Activated B cell treated with CpG ODN at 0.5 μM for 24 hours (primary cell): ENCODE results near the gene C19orf81. TPM values are rescaled to one million over a fixed set of nuclear protein-coding genes. Genes with fewer than 3 reads are reported as not detected.

Experiments
- ATAC-seq: fragments of 200-7000 bp; cut with Tn5 transposase; one replicate; pipeline ENCODE4 v1.10.0; 2021; ENCODE audit warnings: low read depth, mild to moderate bottlenecking, moderate library complexity
- CTCF ChIA-PET: fragments of 350-600 bp; sonication (Branson Sonifier 250); formaldehyde crosslinking; loops from one replicate; lab custom pipeline; 2021; ENCODE audit warnings: antibody characterized with exemption; lab: Charles Lee
- POLR2A ChIA-PET: fragments of 350-600 bp; sonication (Branson Sonifier 250); formaldehyde crosslinking; loops from one replicate; lab custom pipeline; 2021; ENCODE audit warnings: antibody characterized with exemption; lab: Charles Lee
- DNase-seq: peaks from one replicate; pipeline ENCODE4 v3.0.0; 2022
- H3K27ac Mint-ChIP-seq: one replicate; pipeline ENCODE4 v1.8.0; 2020; ENCODE audit warnings: mixed read lengths
- H3K27me3 Mint-ChIP-seq: one replicate; pipeline ENCODE4 v1.8.0; 2021; ENCODE audit warnings: mixed read lengths
- H3K36me3 Mint-ChIP-seq: one replicate; pipeline ENCODE4 v1.8.0; 2021; ENCODE audit warnings: low read depth, mixed read lengths
- H3K4me1 Mint-ChIP-seq: one replicate; pipeline ENCODE4 v1.8.0; 2021; ENCODE audit warnings: mixed read lengths
- H3K4me3 Mint-ChIP-seq: one replicate; pipeline ENCODE4 v1.8.0; 2020; ENCODE audit warnings: mild to moderate bottlenecking, mixed read lengths
- H3K9me3 Mint-ChIP-seq: one replicate; pipeline ENCODE4 v1.8.0; 2020; ENCODE audit warnings: mixed read lengths
- CTCF ChIP-seq: fragments of 200-600 bp; IDR thresholded peaks from one replicate; pipeline ENCODE4 v1.8.0; 2022; ENCODE audit warnings: antibody characterized with exemption, mild to moderate bottlenecking
- intact Hi-C: fragments of 100-400 bp; cut with micrococcal nuclease; formaldehyde crosslinking; loops from one replicate; pipeline ENCODE4 v1.15.1; 2024
- total RNA-seq: library from RNA; stranded (reverse); gene quantifications from 2 replicates; pipeline ENCODE4 v1.2.3, GENCODE V29; 2022

C19orf81 gene
- total RNA-seq, 1 donor from 2014 or later = not detected

GRCh38 chr19:50661023-50661422 is 11.8 kb downstream of the C19orf81 start:
- H3K36me3 Mint-ChIP-seq = no peaks in the 10 kb centered on the region
- peaks cover 24% of the 10 kb centered on the region for H3K4me1 Mint-ChIP-seq
- DNase-seq (no peak), ATAC-seq (no peak)
- TF ChIP-seq CTCF = no peak
- no peak overlapping the region for H3K4me3 Mint-ChIP-seq
- intact Hi-C loops = no loop called here
- H3K27me3 Mint-ChIP-seq = peaks cover 46% of the 10 kb centered on the region
- peaks cover 7% of the 10 kb centered on the region for H3K9me3 Mint-ChIP-seq
- ChIA-PET CTCF (no interaction called here), POLR2A (no interaction called here)
- H3K27ac Mint-ChIP-seq = no peak overlapping the region

GRCh38 chr19:50661766-50662650 is 12.8 kb downstream of the C19orf81 start:
- H3K27me3 Mint-ChIP-seq = peaks cover 40% of the 10 kb centered on the region

GRCh38 chr19:50662651-50663481 is 13.6 kb downstream of the C19orf81 start:
- CTCF ChIA-PET = no interaction called here
- ATAC-seq (no peak), DNase-seq (no peak)
- Mint-ChIP-seq H3K9me3 (no peaks in the 10 kb centered on the region), H3K4me1 (peaks cover 18% of the 10 kb centered on the region), H3K27ac (no peak overlapping the region), H3K36me3 (no peaks in the 10 kb centered on the region), H3K27me3 (peaks cover 31% of the 10 kb centered on the region), H3K4me3 (no peak overlapping the region)
- POLR2A ChIA-PET = no interaction called here
- no peak for TF ChIP-seq CTCF
- intact Hi-C loops = no loop called here

More at GRCh38 chr19:50661766-50662650, 12.8 kb downstream of the C19orf81 start:
- peaks cover 7% of the 10 kb centered on the region for H3K9me3 Mint-ChIP-seq
- no peak overlapping the region for H3K4me3 Mint-ChIP-seq
- ChIA-PET CTCF (no interaction called here), POLR2A (no interaction called here)
- no peak overlapping the region for H3K27ac Mint-ChIP-seq
- no peak for ATAC-seq
- no peak for TF ChIP-seq CTCF
- H3K4me1 Mint-ChIP-seq = peaks cover 25% of the 10 kb centered on the region
- intact Hi-C loops = no loop called here
- no peak for DNase-seq
- H3K36me3 Mint-ChIP-seq = no peaks in the 10 kb centered on the region

GRCh38 chr19:50663482-50663790 is 14.2 kb downstream of the C19orf81 start:
- ChIA-PET POLR2A (no interaction called here), CTCF (no interaction called here)
- no peak overlapping the region for H3K27ac Mint-ChIP-seq
- peaks cover 13% of the 10 kb centered on the region for H3K4me1 Mint-ChIP-seq
- intact Hi-C loops = no loop called here
- no peak overlapping the region for H3K4me3 Mint-ChIP-seq
- H3K9me3 Mint-ChIP-seq = no peaks in the 10 kb centered on the region
- peaks cover 25% of the 10 kb centered on the region for H3K27me3 Mint-ChIP-seq
- H3K36me3 Mint-ChIP-seq = no peaks in the 10 kb centered on the region
- no peak for TF ChIP-seq CTCF
- DNase-seq (no peak), ATAC-seq (no peak)

- no peak for TF ChIP-seq CTCF
- peaks cover 27% of the 10 kb centered on the region for H3K27me3 Mint-ChIP-seq
- no peak overlapping the region for H3K4me3 Mint-ChIP-seq
- H3K9me3 Mint-ChIP-seq = no peaks in the 10 kb centered on the region
- ChIA-PET POLR2A (no interaction called here), CTCF (no interaction called here)
- no peak overlapping the region for H3K27ac Mint-ChIP-seq
- no peak for DNase-seq
- ATAC-seq = no peak
- no peaks in the 10 kb centered on the region for H3K36me3 Mint-ChIP-seq
- H3K4me1 Mint-ChIP-seq = peaks cover 7% of the 10 kb centered on the region
- intact Hi-C loops = no loop called here
Measured at GRCh38 chr19:50664204-50664603, 15.0 kb downstream of the C19orf81 start.
